ENCODE measurements around the gene GLIPR2. TPM values are rescaled to one million over a fixed set of nuclear protein-coding genes. Genes with fewer than 3 reads are reported as not detected.
"Not testable (repeated sequence)": the region's sequence is repeated elsewhere in the genome, so short reads cannot be mapped to it uniquely, and the experiment has no call there.

Gene GLIPR2
- polyA plus RNA-seq, 1 donor from 2014 or later: 8.0 TPM

DNA sequence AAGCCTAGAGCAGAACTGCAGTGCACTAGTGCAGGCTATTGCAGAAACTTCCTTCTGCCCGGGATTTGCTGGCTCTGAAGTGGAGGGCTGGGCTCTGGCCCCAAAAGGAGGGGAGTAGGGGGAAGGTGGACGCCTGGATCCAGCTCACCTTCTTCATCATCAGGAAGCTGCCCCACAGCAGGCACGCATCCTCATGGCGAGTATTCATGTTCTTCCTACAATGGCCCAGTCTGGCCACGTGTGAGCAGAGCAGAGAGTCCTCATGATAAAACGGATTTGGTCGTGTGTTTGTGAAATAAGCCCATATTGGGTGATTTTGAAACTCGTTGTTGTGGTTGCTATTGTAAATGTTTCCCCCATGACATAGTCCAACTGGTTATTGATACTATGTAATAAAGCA lies 8.2 kb upstream of the GLIPR2 start:
- H3K4me2 ChIP-seq (ENCODE audit: low read length): no peak overlapping the region
- H3K79me2 ChIP-seq (replicated peaks; ENCODE audit: insufficient read depth, low read length): no peaks in the 10 kb centered on the region
- no peaks in the 10 kb centered on the region for H4K20me1 ChIP-seq (ENCODE audit: insufficient read depth)
- no peak overlapping the region for H3K4me3 ChIP-seq (ENCODE audit: low read length)
- H3F3A ChIP-seq (ENCODE audit: insufficient read depth, low read length, poor library complexity, severe bottlenecking): no peaks in the 10 kb centered on the region
- H3K27me3 ChIP-seq (ENCODE audit: insufficient read depth, low read depth, low read length): no peaks in the 10 kb centered on the region
- TF ChIP-seq TAF1 (IDR thresholded peaks at IDR 0.05; ENCODE audit: low read depth) (no peak), MXI1 (conservative IDR thresholded peaks at IDR 0.05; ENCODE audit: poor library complexity, severe bottlenecking) (no peak), POLR2AphosphoS5 (IDR thresholded peaks at IDR 0.05) (no peak)
- no peaks in the 10 kb centered on the region for H3K9me2 ChIP-seq (ENCODE audit: insufficient read depth, low read length)
- no peak overlapping the region for H3K9ac ChIP-seq (ENCODE audit: low read length)
- H3K27ac ChIP-seq (ENCODE audit: low read length): no peak overlapping the region
- H3K9me3 ChIP-seq (ENCODE audit: low read length): no peaks in the 10 kb centered on the region
- no peak overlapping the region for H2AFZ ChIP-seq (ENCODE audit: low read depth, low read length)
- H3K36me3 ChIP-seq (ENCODE audit: insufficient read depth, low read length): no peaks in the 10 kb centered on the region

DNA sequence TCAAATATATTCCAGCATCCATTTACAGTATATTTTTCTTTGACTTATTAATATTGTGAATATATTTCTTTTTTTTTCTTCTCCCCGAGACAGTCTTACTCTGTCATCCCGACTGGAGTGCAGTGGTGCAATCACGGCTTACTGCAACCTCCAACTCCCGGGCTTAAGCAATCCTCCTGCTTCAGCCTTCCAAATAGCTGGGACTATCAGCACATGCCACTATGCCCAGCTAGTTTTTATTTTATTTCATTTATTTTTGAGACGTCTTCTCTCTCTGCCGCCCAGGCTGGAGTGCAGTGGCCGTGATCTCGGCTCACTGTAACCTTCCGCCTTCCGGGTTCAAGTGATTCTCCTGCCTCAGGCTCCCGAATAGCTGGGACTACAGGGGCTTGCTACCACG lies 7.4 kb upstream of the GLIPR2 start:
- TF ChIP-seq, protein P1, sequence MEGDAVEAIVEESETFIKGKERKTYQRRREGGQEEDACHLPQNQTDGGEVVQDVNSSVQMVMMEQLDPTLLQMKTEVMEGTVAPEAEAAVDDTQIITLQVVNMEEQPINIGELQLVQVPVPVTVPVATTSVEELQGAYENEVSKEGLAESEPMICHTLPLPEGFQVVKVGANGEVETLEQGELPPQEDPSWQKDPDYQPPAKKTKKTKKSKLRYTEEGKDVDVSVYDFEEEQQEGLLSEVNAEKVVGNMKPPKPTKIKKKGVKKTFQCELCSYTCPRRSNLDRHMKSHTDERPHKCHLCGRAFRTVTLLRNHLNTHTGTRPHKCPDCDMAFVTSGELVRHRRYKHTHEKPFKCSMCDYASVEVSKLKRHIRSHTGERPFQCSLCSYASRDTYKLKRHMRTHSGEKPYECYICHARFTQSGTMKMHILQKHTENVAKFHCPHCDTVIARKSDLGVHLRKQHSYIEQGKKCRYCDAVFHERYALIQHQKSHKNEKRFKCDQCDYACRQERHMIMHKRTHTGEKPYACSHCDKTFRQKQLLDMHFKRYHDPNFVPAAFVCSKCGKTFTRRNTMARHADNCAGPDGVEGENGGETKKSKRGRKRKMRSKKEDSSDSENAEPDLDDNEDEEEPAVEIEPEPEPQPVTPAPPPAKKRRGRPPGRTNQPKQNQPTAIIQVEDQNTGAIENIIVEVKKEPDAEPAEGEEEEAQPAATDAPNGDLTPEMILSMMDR (IDR thresholded peaks at IDR 0.05; ENCODE audit: poor library complexity, severe bottlenecking): no peak
- TF ChIP-seq TAF1 (IDR thresholded peaks at IDR 0.05; ENCODE audit: low read depth) (no peak), RAD21 (conservative IDR thresholded peaks at IDR 0.05) (no peak), SMC3 (conservative IDR thresholded peaks at IDR 0.05; ENCODE audit: poor library complexity) (no peak), POLR2AphosphoS5 (IDR thresholded peaks at IDR 0.05) (no peak), EP300 (conservative IDR thresholded peaks at IDR 0.05; ENCODE audit: poor library complexity, severe bottlenecking) (no peak), EZH2 (IDR thresholded peaks at IDR 0.05; ENCODE audit: borderline replicate concordance, insufficient read depth, low read length, poor library complexity, severe bottlenecking) (no peak), MXI1 (conservative IDR thresholded peaks at IDR 0.05; ENCODE audit: poor library complexity, severe bottlenecking) (no peak)
- TF ChIP-seq, protein P2, sequence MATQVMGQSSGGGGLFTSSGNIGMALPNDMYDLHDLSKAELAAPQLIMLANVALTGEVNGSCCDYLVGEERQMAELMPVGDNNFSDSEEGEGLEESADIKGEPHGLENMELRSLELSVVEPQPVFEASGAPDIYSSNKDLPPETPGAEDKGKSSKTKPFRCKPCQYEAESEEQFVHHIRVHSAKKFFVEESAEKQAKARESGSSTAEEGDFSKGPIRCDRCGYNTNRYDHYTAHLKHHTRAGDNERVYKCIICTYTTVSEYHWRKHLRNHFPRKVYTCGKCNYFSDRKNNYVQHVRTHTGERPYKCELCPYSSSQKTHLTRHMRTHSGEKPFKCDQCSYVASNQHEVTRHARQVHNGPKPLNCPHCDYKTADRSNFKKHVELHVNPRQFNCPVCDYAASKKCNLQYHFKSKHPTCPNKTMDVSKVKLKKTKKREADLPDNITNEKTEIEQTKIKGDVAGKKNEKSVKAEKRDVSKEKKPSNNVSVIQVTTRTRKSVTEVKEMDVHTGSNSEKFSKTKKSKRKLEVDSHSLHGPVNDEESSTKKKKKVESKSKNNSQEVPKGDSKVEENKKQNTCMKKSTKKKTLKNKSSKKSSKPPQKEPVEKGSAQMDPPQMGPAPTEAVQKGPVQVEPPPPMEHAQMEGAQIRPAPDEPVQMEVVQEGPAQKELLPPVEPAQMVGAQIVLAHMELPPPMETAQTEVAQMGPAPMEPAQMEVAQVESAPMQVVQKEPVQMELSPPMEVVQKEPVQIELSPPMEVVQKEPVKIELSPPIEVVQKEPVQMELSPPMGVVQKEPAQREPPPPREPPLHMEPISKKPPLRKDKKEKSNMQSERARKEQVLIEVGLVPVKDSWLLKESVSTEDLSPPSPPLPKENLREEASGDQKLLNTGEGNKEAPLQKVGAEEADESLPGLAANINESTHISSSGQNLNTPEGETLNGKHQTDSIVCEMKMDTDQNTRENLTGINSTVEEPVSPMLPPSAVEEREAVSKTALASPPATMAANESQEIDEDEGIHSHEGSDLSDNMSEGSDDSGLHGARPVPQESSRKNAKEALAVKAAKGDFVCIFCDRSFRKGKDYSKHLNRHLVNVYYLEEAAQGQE (IDR thresholded peaks at IDR 0.05; ENCODE audit: borderline replicate concordance): no peak
- no peaks in the 10 kb centered on the region for H3K9me2 ChIP-seq (ENCODE audit: insufficient read depth, low read length)
- no peak overlapping the region for H3K9ac ChIP-seq (ENCODE audit: low read length)
- no peak overlapping the region for H3K4me2 ChIP-seq (ENCODE audit: low read length)
- no peaks in the 10 kb centered on the region for H3K36me3 ChIP-seq (ENCODE audit: insufficient read depth, low read length)
- H3K9me3 ChIP-seq (ENCODE audit: low read length): no peaks in the 10 kb centered on the region
- H3K27me3 ChIP-seq (ENCODE audit: insufficient read depth, low read depth, low read length): no peaks in the 10 kb centered on the region
- H3K27ac ChIP-seq (ENCODE audit: low read length): no peak overlapping the region
- no peak overlapping the region for H3K4me3 ChIP-seq (ENCODE audit: low read length)
- no peaks in the 10 kb centered on the region for H3K79me2 ChIP-seq (replicated peaks; ENCODE audit: insufficient read depth, low read length)
- H2AFZ ChIP-seq (ENCODE audit: low read depth, low read length): no peak overlapping the region
- H4K20me1 ChIP-seq (ENCODE audit: insufficient read depth): no peaks in the 10 kb centered on the region
- no peaks in the 10 kb centered on the region for H3F3A ChIP-seq (ENCODE audit: insufficient read depth, low read length, poor library complexity, severe bottlenecking)

DNA sequence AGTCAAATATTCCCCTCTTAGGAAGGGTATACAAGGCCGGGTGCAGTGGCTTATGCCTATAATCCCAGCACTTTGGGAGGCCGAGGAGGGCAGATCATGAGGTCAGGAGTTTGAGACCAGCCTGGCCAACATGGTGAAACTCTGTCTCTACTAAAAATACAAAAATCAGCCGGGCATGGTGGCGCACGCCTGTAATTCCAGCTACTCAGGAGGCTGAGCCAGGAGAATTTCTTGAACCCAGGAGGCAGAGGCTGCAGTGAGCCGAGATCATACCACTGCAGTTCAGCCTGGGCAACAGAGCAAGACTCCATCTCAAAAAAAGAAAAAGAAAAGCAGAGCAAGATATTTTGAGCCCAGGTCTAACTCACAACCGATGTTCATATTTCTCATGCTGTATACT lies 4.9 kb upstream of the GLIPR2 start:
- not testable (repeated sequence) for H3K9me3 ChIP-seq (ENCODE audit: low read length); H4K20me1 ChIP-seq (ENCODE audit: insufficient read depth); H3K4me3 ChIP-seq (ENCODE audit: low read length)

More for the DNA sequence above, 4.9 kb upstream of the GLIPR2 start:
- H3K36me3 ChIP-seq (ENCODE audit: insufficient read depth, low read length); H3K9ac ChIP-seq (ENCODE audit: low read length); H3K4me2 ChIP-seq (ENCODE audit: low read length); H3K79me2 ChIP-seq (replicated peaks; ENCODE audit: insufficient read depth, low read length); H3K9me2 ChIP-seq (ENCODE audit: insufficient read depth, low read length); H3F3A ChIP-seq (ENCODE audit: insufficient read depth, low read length, poor library complexity, severe bottlenecking); H3K27ac ChIP-seq (ENCODE audit: low read length); H2AFZ ChIP-seq (ENCODE audit: low read depth, low read length): not testable (repeated sequence)
- H3K27me3 ChIP-seq (ENCODE audit: insufficient read depth, low read depth, low read length): peaks cover 18% of the 10 kb centered on the region

Measured in neural cell (in vitro differentiated cells).